Right ventricle myocardium superior (tissue), 1 donor: ENCODE measurements around the gene CRISPLD2. TPM values are rescaled to one million over a fixed set of nuclear protein-coding genes. Genes with fewer than 3 reads are reported as not detected.

Source experiments
- ATAC-seq: fragments of 200-7000 bp; cut with Tn5 transposase; one replicate; pipeline ENCODE4 v1.9.1; 2020; ENCODE audit warnings: mild to moderate bottlenecking; ENCODE audit not compliant: poor library complexity
- DNase-seq: peaks from one replicate; pipeline ENCODE4 v3.0.0-alpha.2; 2020
- intact Hi-C: fragments of 100-400 bp; cut with DNase I; formaldehyde crosslinking; loops from one replicate; pipeline ENCODE4 v1.11.2; 2022
- total RNA-seq: library from RNA; stranded (reverse); fragmentation: NEBNext Ultra II Directional; extraction: Animal tissue kit (Norgen Biotek cat#: 25700); gene quantifications from one replicate; pipeline ENCODE4 v1.2.1, GENCODE V29; 2021
- donor health status: DM: no; HTN: yes; CAD: no; lungs with severe emphysema.

CRISPLD2 gene
- total RNA-seq, 1 donor from 2014 or later: 23.5 TPM

DNA sequence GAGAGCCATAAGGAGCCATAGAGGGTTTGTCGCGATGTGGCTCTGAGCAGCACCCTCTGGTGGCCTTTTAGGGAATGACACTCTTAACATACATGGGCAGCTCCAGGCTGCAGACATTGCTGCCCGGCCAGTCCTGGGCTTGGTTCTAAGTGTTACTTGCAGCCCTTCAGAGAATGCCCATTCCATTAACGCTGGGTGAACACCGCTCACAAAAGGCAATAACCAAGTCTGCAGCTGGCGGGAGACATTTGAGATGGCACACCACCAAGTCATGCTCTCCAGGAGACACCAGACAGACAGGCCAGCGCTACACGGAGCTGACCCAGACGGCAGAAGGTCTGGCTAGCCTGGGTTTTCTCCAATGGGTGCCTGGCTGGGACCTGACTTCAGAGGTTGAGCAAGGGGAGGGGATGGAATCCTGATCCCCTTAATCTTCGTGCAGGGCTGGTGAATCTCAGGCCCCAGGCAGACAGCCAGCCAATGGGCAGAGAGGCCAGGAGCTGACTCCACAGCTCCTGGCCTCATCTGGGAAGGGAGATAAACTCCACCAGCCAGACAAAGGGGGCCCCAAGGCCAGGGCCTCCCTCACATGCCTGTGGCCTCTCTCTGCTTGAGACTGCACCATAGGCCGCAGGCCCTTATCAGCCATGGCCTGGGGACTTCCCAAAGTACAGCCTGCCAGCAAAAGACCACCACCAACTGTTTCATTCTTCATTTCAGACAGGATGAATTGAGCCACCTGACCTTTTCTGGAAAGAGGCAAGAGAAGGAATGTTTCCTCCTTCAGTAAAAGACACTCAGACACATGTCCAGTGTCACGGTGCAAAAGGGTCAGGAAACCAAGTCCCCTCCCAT is 132.8 kb downstream of the CRISPLD2 start:
- intact Hi-C loops: loop anchor here (5.0 kb wide), 1 partner anchor 195 kb away; no protein-coding TSS in a partner anchor
- DNase-seq (peak; percentile 71), ATAC-seq (peak; percentile 96)

GRCh38 chr16:84953190-84953746 is 133.5 kb downstream of the CRISPLD2 start:
- intact Hi-C loops: loop anchor here (5.0 kb wide), 1 partner anchor 196 kb away; no protein-coding TSS in a partner anchor
- DNase-seq (no peak), ATAC-seq (peak; percentile 33)

DNA sequence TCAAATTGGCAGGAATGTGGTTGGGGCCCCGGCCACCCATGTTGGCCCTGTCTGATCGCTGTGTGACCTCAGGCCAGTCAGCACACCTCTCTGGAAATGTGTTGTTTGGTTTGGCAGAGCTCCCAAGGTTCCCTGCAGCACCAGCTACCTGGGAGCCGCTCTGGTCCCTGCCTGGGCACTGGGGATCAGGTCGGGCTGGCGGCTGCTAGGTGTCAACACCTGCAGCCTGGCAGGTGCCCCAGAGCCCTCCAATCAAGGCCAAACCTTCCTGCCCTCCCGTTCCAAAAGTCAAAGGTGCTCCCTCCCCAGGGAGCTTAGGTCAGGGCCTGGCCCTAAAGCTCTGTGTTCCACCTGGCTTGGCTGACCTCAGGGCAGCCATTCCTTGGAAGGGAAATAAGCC is 135.6 kb downstream of the CRISPLD2 start:
- DNase-seq (no peak), ATAC-seq (no peak)
- intact Hi-C loops: no loop called here

DNA sequence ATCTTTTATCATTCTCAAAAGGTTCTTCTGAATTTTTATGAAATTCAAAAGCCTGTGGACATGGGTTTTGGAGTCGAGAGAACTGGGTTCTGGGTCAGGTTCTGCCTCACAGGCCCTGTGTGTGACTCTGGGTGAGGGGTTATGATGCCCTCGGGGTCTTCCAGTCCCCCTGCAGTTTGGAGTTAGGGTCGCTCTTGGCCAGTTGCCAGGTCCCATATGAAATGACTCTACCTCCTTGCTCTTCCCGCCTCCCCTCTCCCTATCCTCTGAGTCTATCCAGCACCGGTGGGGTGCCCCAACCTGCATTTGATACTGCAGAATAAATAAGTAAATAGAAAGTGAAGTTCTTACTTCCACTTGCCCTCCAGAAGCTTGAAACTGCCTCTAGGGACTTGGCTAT is 137.4 kb downstream of the CRISPLD2 start:
- ATAC-seq (no peak), DNase-seq (no peak)
- intact Hi-C loops: no loop called here

- ATAC-seq (no peak), DNase-seq (no peak)
- intact Hi-C loops: no loop called here
Measured at GRCh38 chr16:84957792-84958191, 138.0 kb downstream of the CRISPLD2 start.

Other genes starting within 250 kb of the CRISPLD2 start
- 14.4 TPM for gene COTL1, start 201.9 kb upstream of the CRISPLD2 start, total RNA-seq
- gene KLHL36, start 171.5 kb upstream of the CRISPLD2 start, total RNA-seq: 66.1 TPM
- gene USP10, start 120.0 kb upstream of the CRISPLD2 start, total RNA-seq: 70.6 TPM
- gene ZDHHC7, start 191.6 kb downstream of the CRISPLD2 start, total RNA-seq: 35.1 TPM
- gene KIAA0513, start 207.8 kb downstream of the CRISPLD2 start, total RNA-seq: 10.4 TPM